HEK293 (cell line): ENCODE measurements around the gene TRIM62.

Source experiments
- CTCF ChIP-seq: fragments of 450-650 bp; formaldehyde crosslinking; IDR thresholded peaks from 2 replicates; pipeline ENCODE4 v1.5.1; 2016; ENCODE audit warnings: missing biosample characterization, missing genetic modification characterization
- ELK4 ChIP-seq: IDR thresholded peaks from 2 replicates; pipeline ENCODE4 v1.6.1; 2011; ENCODE audit warnings: mild to moderate bottlenecking, low read depth, low read length, borderline replicate concordance
- IKZF3 ChIP-seq: fragments of 450-650 bp; IDR thresholded peaks from 2 replicates; pipeline ENCODE4 v1.5.0; 2018; ENCODE audit warnings: missing biosample characterization, mild to moderate bottlenecking, missing genetic modification characterization, moderate library complexity
- MYNN ChIP-seq: fragments of 450-650 bp; formaldehyde crosslinking; IDR thresholded peaks from 2 replicates; pipeline ENCODE4 v1.5.1; 2016; ENCODE audit warnings: missing biosample characterization, missing genetic modification characterization, borderline replicate concordance
- REST ChIP-seq: fragments of 450-650 bp; formaldehyde crosslinking; IDR thresholded peaks from 2 replicates; pipeline ENCODE4 v1.5.1; 2016; ENCODE audit warnings: missing biosample characterization, missing genetic modification characterization
- YY1 ChIP-seq: fragments of 450-650 bp; formaldehyde crosslinking; IDR thresholded peaks from 2 replicates; pipeline ENCODE4 v1.5.1; 2018; ENCODE audit warnings: missing biosample characterization, missing genetic modification characterization
- ZBTB26 ChIP-seq: fragments of 450-650 bp; formaldehyde crosslinking; optimal IDR thresholded peaks from 2 replicates; pipeline ENCODE3; 2016; ENCODE audit warnings: missing biosample characterization, mild to moderate bottlenecking, missing genetic modification characterization
- ZNF133 ChIP-seq: fragments of 450-650 bp; formaldehyde crosslinking; IDR thresholded peaks from 2 replicates; pipeline ENCODE4 v1.5.1; 2016; ENCODE audit warnings: missing biosample characterization, missing genetic modification characterization
- ZNF350 ChIP-seq: fragments of 450-650 bp; formaldehyde crosslinking; IDR thresholded peaks from 2 replicates; pipeline ENCODE4 v1.5.0; 2017; ENCODE audit warnings: missing biosample characterization, mild to moderate bottlenecking, missing genetic modification characterization
- ZNF530 ChIP-seq: fragments of 450-650 bp; formaldehyde crosslinking; IDR thresholded peaks from 2 replicates; pipeline ENCODE4 v1.5.1; 2016; ENCODE audit warnings: low read depth, missing biosample characterization, missing genetic modification characterization

DNA sequence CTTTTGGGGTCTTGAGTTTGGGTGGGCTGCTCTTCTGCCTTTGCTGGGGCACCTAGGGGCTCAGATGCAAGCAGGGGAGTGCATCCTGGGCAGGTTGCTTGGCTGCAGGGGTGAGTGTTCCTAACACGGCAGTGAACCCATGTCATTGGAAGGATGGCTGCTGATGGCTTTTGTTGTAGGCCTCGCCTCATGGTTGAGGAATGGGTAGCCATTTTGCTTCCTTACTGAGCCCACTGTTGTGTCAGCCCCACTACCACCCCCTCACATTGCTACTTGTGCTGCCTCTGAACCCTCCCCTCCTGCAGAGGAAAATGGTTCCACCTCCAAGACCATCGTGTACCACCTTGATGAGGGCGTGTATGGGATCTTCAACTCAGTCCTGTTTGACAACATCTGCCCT, 84.1 kb downstream of the TRIM62 start:
- TF ChIP-seq ZBTB26 (no peak), CTCF (tag by site-specific recombination) (no peak), ZNF350 (no peak), MYNN (tag by site-specific recombination) (no peak), ELK4 (no peak), ZNF133 (tag by site-specific recombination) (no peak), IKZF3 (tag by site-specific recombination) (no peak), YY1 (tag by site-specific recombination) (no peak), REST (tag by site-specific recombination) (no peak), ZNF530 (tag by site-specific recombination) (no peak)
